H1 (cell line): Measurements from ENCODE around the gene ATP1A3. TPM values are rescaled to one million over a fixed set of nuclear protein-coding genes. Genes with fewer than 3 reads are reported as not detected.

ENCODE experiments used
- BCL11A ChIP-seq, 2 experiments: IDR thresholded peaks; one replicate each; pipeline ENCODE4 v1.6.1; 2011; ENCODE audit warnings: low read depth in 2 of 2, low read length in 2 of 2, mild to moderate bottlenecking in 2 of 2
- CBX5 ChIP-seq: fragments of 300-800, 300-1000 bp; sonication (generic); IDR thresholded peaks from 2 replicates; pipeline ENCODE4 v1.7.1; 2016; ENCODE audit warnings: antibody characterized with exemption, low read length, low read depth
- EP300 ChIP-seq, 2 experiments: IDR thresholded peaks; 1 replicate in 1 of 2; 2 replicates in 1 of 2; pipeline ENCODE4 v1.6.1; 2011 to 2012; ENCODE audit warnings: low read depth in 2 of 2, low read length in 2 of 2, mild to moderate bottlenecking in 2 of 2, borderline replicate concordance in 1 of 2, inconsistent platforms in 1 of 2, moderate library complexity in 1 of 2
- JUN ChIP-seq: IDR thresholded peaks from 2 replicates; pipeline ENCODE4 v1.6.1; 2011; ENCODE audit warnings: low read depth, mild to moderate bottlenecking, improper control_type of control experiment, low read length
- KDM5A ChIP-seq: fragments of 200-600 bp; IDR thresholded peaks from 2 replicates; pipeline ENCODE4 v1.7.1; 2012; ENCODE audit warnings: mild to moderate bottlenecking, low read length, inconsistent platforms, mixed read lengths
- POLR2AphosphoS5 ChIP-seq: IDR thresholded peaks from 2 replicates; pipeline ENCODE4 v1.6.1; 2011; ENCODE audit warnings: low read depth, low read length
- POU5F1 ChIP-seq: IDR thresholded peaks from 2 replicates; pipeline ENCODE4 v1.6.1; 2011; ENCODE audit warnings: low read depth, mild to moderate bottlenecking, low read length, moderate library complexity
- RBBP5 ChIP-seq: IDR thresholded peaks from 2 replicates; pipeline ENCODE4 v1.7.1; 2012; ENCODE audit warnings: low read depth, mild to moderate bottlenecking, inconsistent platforms, low read length, moderate library complexity, borderline replicate concordance
- TBP ChIP-seq: IDR thresholded peaks from 2 replicates; pipeline ENCODE4 v1.6.1; 2011; ENCODE audit warnings: low read depth, low read length, improper control_type of control experiment
- polyA plus RNA-seq, 7 experiments: library from polyadenylated mRNA; depleted of rRNA in 3 of 7; stranded (reverse) in 5 of 7; unstranded in 2 of 7; fragments of >200 nt in 5 of 7; fragments of 200-250 nt in 2 of 7; gene quantifications; 1 replicate in 5 of 7; 2 replicates in 1 of 7; 4 replicates in 1 of 7; pipeline versions ENCODE4 v1.2.1 to v1.2.3, GENCODE V29; 2011 to 2013; ENCODE audit warnings: missing spikeins in 2 of 7, mixed read lengths in 2 of 7
- total RNA-seq: library from RNA; stranded (reverse); fragmentation: NEBNext Ultra II Directional; extraction: Animal tissue kit (Norgen Biotek cat#: 25700); gene quantifications from 2 replicates; pipeline ENCODE4 v1.2.1, GENCODE V29; 2021
- TF ChIP-seq, protein P1 (sequence below), 3 experiments: IDR thresholded peaks; 1 replicate in 2 of 3; 2 replicates in 1 of 3; pipeline versions ENCODE4 v1.5.1 to v1.6.1; 2011; ENCODE audit warnings: low read length in 3 of 3, mild to moderate bottlenecking in 3 of 3, inconsistent platforms in 2 of 3, low read depth in 1 of 3, moderate library complexity in 1 of 3; ENCODE audit not compliant: insufficient read depth in 1 of 3; ENCODE audit errors: control extremely low read depth in 1 of 3

The ATP1A3 gene
- total and polyA plus RNA-seq, 2 of the 8 experiments (the other 6 are each of a cell fraction or from before 2014, with no cell fraction given), result 11.1 to 41.2 TPM

DNA sequence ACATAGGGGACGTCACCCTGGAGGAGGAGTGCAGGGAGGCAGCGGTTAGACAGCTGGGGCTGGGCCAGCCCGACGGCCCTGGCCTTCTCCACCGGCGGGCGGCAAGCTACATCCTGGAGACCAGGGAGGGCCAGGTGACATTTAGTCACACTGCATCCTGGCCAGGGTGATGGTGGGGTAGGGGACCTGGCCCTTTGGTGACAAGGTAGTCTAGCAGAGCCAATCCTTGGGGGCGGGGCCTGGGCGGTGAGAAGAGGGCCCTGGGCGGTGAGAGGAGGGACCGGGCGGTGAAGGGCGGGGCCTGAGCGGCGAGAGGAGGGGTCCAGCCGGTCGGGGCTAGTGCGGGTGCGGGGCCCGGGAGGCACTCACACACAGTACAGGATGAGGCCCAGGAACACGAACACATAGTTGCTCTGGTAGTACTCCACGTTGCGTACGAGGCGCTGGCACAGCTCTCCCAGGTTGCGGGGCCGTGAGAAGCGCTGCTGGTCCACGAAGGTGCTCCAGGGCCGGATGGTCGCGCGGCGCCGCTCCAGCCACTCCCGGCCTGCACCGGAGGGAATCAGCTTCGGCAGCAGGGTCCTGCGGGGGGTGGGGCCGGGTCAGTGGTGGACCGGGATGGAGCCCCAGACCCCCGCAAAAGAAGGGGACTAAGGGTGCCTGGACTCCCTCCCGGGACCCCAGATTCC, 35.5 kb downstream of the ATP1A3 start (continued):
- no peak for TF ChIP-seq BCL11A (IDR thresholded peaks at IDR 0.05; ENCODE audit: low read depth in 2 of 2, low read length in 2 of 2)
- 0 out of 2 replicates have a peak, but pooled peaks have one; percentile 24 for TF ChIP-seq KDM5A
- TF ChIP-seq POLR2AphosphoS5, result peak; percentile 90
- TF ChIP-seq POU5F1, result no peak
- no peak for TF ChIP-seq EP300 (IDR thresholded peaks at IDR 0.05; ENCODE audit: borderline replicate concordance in 1 of 2, low read depth in 2 of 2, low read length in 2 of 2)
- no peak for TF ChIP-seq JUN
- TF ChIP-seq CBX5, result no peak
- TF ChIP-seq TBP, result peak; percentile 64
- no peak for TF ChIP-seq RBBP5
- TF ChIP-seq, protein P1, sequence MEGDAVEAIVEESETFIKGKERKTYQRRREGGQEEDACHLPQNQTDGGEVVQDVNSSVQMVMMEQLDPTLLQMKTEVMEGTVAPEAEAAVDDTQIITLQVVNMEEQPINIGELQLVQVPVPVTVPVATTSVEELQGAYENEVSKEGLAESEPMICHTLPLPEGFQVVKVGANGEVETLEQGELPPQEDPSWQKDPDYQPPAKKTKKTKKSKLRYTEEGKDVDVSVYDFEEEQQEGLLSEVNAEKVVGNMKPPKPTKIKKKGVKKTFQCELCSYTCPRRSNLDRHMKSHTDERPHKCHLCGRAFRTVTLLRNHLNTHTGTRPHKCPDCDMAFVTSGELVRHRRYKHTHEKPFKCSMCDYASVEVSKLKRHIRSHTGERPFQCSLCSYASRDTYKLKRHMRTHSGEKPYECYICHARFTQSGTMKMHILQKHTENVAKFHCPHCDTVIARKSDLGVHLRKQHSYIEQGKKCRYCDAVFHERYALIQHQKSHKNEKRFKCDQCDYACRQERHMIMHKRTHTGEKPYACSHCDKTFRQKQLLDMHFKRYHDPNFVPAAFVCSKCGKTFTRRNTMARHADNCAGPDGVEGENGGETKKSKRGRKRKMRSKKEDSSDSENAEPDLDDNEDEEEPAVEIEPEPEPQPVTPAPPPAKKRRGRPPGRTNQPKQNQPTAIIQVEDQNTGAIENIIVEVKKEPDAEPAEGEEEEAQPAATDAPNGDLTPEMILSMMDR (IDR thresholded peaks at IDR 0.05; ENCODE audit: control extremely low read depth in 1 of 3, insufficient read depth in 1 of 3, low read depth in 1 of 3, low read length in 3 of 3), result no peak
